NCI-H2107 (cell line): ENCODE data around the gene VPS18.

Experiments used
- DNase-seq: peaks from one replicate; lab custom pipeline; 2025; lab: John Stamatoyannopoulos, UW

VPS18 gene

GRCh38 chr15:40923551-40923950 lies 29.3 kb downstream of the VPS18 start:
- DNase-seq: no peak

GRCh38 chr15:40925495-40925862 lies 31.2 kb downstream of the VPS18 start:
- no peak for DNase-seq

GRCh38 chr15:40925863-40926658 lies 31.8 kb downstream of the VPS18 start:
- no peak for DNase-seq

- DNase-seq: no peak
These were observed 32.6 kb downstream of the VPS18 start for GRCh38 chr15:40926659-40927494.

GRCh38 chr15:40927495-40927872 lies 33.2 kb downstream of the VPS18 start:
- DNase-seq: no peak

GRCh38 chr15:40927873-40928806 lies 33.9 kb downstream of the VPS18 start:
- peak; percentile 52 for DNase-seq

- peak; percentile 51 for DNase-seq
These were observed 34.8 kb downstream of the VPS18 start, which contains the start of gene DLL4 for GRCh38 chr15:40928821-40929659. Gene DLL4 (plus strand): TSS chr15:40929340. CDS start chr15:40929669, 329 bp downstream.

- DNase-seq: no peak
These were observed 35.6 kb downstream of the VPS18 start for GRCh38 chr15:40929660-40930429.

- DNase-seq: peak; percentile 49
These were observed 36.4 kb downstream of the VPS18 start for GRCh38 chr15:40930430-40931299.

GRCh38 chr15:40931300-40932142 lies 37.3 kb downstream of the VPS18 start:
- DNase-seq: no peak

- no peak for DNase-seq
These were observed 37.9 kb downstream of the VPS18 start for GRCh38 chr15:40932156-40932555.

- no peak for DNase-seq
These were observed 38.6 kb downstream of the VPS18 start for GRCh38 chr15:40932649-40933516.

GRCh38 chr15:40933517-40933902 lies 39.3 kb downstream of the VPS18 start:
- no peak for DNase-seq

GRCh38 chr15:40934457-40934856 lies 40.2 kb downstream of the VPS18 start:
- no peak for DNase-seq

GRCh38 chr15:40936234-40936708 lies 42.0 kb downstream of the VPS18 start:
- no peak for DNase-seq

GRCh38 chr15:40936709-40937666 lies 42.7 kb downstream of the VPS18 start:
- no peak for DNase-seq
